NCI-H2081 (cell line): Measurements from ENCODE around the gene ASS1.
A peak's percentile ranks its signal among the peaks of the same experiment; 100 is the strongest.
"Not testable (repeated sequence)": the region's sequence is repeated elsewhere in the genome, so short reads cannot be mapped to it uniquely, and the experiment has no call there.

Experiments used
- DNase-seq, 2 experiments: peaks; one replicate each; lab custom pipeline; 2025; lab: John Stamatoyannopoulos, UW

The ASS1 gene

DNA sequence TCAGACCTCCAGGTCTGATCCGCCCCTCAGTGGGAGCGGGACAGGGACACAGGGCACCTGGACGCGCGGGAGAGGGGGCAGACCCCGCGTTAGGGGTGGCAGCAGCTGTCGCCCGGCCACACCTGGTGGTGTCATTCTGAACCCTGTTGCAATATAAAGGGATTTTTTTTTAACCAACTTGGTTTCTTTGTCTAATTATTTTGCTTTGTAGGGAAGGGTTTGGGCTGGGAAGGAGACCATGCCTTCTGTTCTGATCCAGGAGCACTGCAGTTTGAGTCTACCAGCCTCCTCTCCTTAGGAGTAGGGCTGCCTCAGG, 10.9 kb upstream of the ASS1 start:
- DNase-seq = no peak

DNA sequence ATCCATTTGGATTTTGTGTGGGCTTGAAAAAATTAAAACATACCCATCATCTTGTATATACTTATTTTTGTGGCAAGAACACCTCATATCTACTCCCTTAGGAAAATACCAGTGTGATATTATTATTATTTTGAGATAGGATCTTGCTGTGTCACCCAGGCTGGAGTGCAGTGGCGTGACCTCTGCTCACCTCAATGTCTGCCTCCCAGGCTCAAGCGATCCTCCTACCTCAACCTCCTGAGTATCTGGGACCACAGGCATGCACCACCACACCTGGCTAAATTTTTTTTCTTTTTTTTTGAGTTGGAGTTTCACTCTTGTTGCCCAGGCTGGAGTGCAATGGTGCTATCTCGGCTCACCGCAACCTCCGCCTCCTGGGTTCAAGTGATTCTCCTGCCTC, 10.1 kb upstream of the ASS1 start:
- not testable (repeated sequence) for DNase-seq

DNA sequence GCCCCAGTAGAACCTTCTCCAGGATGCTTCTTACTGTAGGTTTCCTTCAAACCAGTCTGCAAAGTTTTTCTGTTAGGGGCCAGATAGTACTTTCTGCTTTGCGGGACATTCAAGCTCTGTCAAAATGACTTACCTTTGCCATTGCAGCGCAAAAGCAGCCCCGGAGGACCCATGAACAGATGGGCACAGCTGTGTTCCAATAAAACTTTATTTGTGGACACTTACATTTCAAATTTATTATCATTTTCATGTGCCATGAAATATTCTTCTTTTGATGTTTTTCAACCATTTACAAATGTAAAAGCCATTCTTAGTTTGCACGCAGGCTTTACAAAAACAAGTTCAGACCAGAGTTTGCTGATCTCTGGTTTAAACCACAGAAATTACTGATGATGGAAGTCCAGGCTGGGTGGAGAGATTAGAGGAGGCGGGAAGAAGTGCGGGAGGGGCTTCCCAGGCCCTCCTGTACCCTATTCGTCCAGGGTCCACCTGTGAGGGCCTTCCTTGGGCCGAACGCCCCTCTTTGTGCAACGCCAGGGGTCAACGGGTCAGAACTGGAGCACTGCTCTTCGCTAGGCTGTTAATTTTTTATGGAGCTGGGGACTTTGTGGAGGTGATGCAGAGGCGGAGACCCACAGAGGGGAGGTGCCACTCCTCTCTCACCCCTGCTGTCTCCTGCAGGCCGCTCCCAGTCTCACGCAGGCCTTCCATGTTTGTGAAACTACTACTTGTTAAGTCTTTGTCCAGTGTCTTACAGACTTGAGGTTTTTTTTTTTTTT, 7.6 kb upstream of the ASS1 start:
- no peak for DNase-seq

DNA sequence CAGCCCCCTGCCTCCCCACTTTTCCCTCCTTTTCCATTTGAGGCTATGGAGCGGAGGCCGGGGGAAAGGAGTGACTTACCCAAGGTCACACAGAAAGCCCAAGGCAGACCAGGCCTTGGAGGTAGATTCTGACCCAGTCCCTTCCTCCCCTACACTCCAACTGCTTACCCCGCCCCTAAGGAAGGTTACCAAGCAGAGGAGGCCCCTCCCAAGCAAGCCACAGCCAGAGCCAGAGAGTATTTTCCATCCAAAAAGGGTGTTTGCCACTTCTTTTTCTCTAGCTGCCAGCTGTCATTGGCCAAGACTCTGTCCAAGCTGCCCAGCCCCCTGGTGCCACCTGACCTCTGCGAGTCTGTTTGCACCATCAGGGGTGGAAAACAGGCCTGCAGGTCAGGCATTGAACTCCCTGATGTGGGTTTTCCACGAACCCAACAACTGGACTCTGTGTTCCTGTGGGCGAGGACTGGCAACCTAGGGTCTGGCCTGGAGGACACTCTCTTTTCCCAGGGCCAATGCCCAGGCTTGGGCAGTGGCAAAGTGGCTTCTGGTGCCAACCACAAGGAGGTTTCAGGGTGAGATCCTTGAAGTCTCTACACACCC, 6.3 kb upstream of the ASS1 start:
- no peak for DNase-seq

DNA sequence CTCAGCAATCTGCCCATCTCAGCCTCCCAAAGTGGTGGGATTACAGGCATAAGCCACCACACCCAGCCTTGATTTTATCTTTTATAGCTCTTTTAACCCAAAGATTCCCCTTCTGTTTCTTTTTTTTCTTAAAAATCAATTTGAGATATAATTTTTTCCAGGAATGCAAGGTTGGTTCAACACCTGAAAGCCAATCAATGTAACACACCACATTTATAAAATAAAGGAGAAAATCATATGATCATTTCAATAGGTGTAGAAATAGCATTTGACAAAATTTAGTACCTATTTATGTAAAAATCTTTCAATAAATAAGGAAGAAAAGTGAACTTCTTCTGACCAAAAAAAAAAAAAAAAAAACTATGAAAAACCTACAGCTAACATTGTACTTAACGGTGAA, 3.7 kb upstream of the ASS1 start:
- no peak for DNase-seq

DNA sequence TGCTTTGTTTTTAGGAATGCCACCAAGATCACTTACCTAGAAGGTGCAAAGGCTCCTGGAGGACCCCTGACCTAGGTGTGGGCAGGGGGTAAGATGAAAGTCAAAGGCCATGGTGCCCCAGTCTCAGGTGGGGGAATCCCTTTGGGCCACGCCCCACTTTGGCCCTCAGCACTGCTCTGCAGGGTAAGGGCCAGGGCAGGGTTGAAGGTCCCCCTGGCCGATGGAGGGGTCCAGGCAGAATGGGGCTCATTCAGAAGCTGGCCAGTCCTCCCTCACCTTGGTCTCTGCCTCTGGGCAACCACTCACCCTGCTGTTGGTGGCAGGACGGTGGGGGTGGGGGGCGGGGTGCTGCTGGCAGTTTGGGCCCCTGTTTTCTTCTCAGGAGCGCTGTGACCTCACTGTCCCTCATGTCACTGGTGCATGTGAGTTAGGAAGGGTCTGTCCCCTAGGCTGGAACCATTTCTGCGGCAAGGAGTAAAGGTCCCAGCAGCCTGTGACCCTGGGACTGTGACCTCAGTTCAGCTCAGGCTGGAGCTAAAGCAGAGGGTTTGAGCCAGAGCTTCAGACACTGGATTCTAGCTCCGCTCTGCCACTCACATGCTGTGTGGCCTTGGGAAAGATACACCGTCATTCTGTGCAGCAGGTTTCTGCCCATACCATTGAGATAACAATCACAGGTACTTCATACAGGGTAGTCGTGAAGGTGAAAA, 1.9 kb upstream of the ASS1 start:
- DNase-seq = no peak

DNA sequence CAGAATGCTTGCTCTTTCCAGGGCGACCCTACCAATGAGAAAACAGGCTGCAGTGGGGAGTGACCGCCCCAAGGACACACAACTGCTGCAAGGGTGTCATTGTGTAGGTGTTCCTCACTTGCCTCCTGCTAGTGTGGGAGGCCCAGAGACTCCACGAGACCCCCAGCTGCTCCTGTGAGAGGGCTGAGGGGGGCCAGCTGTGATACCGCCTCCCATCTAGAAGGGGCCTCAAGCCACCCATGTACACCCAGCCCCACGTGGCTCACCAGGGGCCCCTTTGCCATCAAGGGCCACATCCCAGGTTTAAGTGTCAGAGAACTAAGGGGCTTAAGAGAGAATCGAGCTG, 1.3 kb upstream of the ASS1 start:
- DNase-seq = no peak

DNA sequence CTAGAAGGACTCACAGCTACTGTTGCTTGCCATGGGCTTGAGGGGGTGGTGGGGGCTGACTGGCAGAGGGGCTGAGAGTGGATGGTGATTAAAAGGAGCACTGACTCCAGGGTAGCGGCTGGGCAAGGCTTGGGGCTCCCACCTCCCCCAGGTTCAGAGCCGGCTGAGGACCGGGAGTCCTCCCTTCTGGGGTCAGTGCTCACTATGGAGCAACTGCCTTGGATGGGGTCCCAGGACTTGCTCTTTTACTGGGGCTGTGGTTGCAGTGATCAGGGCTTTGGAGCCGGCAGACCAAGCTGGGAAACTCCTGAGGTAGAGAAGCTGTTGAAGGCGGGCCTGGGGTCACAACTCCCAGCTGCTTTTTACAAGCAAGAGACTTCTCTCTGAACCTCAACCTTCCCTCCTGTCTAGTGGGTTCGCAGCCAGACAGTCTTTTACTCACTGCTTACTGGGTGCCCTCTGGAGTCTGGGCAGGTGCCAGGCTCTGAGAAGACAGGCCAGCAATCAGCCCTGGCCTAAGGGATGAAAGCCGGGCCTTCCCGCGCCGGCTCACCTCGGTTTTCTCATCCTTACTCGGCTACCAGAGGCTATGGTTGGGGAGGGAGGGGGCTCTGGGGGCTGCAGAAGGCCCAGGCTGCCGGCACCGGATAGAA, 795 bp upstream of the ASS1 start:
- no peak for DNase-seq

DNA sequence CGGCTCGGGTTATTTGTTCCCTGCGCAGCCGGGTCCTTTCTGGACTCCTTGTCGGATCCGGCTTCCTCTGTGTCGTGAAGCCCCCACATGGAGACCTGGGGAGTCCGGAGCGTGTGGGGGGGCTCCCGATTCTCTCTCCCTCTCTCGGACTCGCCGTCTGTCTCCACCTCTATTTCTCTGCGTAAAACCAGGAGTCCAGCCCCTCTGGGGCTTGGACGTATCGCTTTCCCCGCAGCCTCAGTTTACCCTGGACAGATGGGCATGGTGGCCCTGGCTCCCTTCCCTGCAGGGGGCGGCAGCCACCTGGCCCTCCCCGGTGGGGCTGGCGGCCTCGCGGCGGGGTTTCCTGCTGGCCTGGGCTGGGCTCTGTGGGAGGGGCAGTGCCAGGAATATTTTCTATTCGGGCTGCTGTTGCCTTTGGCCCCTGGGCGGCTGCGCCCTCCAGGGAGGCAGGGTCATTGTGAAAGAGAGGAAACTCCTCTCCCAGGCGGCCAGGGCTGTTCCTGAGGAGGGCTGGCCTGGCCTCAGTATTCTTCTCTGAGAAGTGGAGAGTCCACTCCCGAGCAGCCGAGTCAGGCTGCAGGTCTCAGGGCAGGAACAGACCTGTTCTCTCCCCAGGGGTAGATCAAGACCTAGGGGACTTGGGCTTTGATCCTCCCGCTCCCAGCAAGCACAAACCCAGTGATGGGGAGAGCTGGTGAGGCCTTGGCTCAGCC, 665 bp downstream of the ASS1 start:
- no peak for DNase-seq

DNA sequence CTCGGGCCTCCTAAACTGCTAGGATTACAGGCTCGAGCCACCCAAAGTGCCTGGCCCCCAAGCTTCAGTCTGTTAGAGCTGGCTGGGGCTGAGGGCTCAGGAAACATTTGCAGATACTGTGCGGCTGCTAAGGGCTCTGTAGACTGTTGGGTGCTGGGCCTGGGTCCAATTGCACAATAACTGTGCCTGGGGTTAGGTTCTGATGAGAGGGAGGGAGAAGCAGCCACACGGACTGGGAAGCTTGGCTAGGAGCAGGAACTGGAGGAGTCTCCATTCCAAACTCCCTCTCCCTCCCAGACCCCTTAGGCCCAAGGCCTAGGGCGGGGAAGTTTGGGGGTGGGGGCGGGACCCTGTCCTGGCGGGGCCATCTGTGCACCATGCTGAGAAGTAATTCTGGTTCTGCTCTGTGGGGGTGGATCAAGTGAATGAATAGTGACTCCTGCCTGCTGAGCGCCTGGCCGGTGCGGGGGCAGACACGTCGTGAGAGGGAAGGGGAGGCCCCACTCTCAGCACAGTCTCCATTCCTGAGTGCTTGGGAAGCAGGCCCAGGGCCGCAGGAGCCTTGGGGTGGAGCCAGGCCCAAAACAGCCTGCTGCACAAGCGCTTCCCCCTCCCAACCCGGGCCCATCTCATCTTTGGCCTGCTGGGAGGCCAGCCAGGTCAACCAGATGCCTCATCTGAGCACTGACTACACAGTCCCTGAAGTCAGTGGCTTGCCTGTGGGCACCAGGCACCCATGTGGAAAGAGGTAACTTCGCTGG, 1.5 kb downstream of the ASS1 start:
- no peak for DNase-seq

DNA sequence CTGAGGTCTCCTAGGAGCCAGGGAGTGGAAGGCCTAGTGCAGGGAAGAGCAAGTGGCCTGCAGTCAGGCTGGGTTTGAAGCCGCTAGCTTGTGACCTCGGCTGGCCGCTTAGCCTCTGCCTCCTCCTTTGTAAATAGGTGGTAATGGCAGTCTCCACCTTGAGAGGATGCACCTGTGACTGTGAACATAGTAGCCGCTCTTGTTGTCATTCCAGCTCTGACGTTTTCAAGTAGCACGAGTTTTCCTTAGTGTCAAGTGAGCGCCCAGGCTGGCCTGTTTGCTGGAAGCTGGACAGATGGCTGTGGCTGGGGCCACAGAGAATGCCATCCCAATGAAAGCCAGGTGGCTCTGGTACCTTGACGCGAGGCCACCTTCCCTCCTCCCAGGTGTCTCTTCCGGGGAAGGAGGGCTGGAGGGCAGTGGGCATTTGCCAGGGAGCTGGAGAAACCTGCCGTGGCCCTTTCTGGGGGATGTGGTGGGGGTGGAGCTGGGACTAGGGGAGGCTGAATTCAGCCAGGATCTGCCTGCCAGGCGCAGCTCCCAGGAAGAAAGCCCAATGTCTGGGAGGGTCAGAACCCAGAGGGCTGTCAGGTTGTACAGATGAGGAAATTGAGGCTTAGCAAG, 2.5 kb downstream of the ASS1 start:
- DNase-seq = no peak

DNA sequence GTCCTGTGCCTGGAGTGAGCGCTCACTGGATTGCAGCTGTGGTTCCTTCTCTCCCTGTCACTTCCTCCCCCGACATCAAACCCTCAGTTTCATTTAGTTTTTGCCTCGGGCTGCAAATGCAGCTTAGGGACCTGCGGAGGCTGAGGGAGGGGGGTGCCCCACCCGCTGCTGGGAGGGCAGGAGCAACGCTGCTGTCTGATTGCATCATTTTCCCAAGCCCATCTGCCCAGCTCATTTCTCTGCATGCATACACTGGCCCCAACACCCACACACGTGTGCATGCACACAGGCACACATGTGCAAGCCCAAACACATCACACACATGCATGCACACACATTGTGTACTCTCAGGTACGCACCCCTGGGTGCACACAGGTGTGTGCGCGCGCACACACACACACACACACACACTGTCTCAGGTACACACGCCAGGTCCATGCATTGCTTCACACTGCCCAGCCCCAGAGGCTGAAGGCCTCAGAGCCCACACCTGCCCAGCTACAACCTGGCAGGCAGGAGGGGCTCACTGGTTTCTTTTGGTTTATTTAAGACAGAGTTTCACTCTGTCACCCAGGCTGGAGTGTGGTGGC, 3.4 kb downstream of the ASS1 start:
- DNase-seq = no peak

DNA sequence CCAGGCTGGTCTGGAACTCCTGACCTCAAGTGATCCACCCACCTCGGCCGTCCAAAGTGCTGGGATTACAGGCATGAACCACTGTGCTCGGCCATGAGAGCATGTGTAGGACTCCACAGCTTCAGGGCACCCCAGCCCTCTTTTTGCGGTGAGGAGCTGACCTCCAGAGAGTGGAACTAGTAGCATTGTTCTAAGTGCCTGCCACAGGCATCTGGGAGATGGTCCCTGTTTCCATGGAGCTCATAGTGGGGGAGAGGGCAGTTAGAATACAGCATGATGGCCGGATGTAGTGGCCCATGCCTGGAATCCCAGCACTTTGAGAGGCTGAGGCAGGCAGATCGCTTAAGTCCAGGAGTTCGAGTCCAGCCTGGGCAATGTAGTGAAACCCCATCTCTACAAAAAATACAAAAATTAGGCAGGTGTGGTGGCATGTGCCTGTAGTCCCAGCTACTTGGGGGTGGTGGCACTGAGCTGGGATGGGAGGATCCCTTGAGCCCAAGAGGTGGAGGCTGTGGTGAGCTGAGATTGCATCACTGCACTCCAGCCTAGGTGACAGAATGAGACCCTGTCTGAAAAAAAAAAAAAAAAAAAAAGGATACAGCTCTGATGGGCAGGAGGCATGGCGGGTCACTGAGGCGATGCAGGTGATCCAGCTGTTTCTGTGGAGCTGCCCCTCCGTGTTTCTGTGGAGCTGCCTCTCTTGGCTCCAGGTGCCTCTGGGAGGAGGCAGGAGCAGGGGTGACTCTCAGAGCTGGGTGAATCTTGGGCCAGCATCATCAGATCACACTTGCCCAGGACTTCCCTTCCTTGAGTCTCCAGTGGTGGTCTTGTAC, 4.2 kb downstream of the ASS1 start:
- DNase-seq = no peak

DNA sequence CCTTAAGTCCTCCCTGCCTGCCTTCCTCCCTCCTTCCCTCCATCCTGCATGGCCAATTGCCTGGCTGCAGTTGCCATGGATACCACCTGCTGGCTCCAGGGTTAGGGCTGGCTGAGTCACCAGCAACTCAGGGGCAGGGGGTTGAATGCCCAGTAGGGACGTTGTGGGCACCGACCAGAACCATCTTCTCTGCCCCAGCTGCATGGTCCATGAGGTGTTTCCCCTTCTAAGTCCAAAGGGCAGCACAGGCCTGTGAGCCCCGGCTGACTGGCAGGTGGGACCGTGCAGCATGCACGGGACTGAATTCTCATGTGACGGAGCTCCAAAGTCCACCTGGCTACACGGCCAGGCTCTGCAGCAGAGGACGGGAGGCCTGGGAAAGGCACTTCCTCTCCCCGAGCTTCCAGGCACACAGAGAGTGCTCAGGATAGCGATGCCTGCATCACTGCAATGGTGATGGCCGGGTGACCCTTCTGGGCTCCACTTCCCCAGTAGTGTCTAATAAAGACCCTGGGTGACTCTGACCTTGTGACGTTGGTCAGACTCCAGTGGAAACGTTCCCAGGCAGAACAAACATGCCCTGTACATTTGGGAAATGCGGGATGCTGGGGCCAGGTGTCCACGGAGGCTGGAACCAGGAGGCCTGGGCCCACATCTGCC, 5.7 kb downstream of the ASS1 start:
- DNase-seq = no peak

DNA sequence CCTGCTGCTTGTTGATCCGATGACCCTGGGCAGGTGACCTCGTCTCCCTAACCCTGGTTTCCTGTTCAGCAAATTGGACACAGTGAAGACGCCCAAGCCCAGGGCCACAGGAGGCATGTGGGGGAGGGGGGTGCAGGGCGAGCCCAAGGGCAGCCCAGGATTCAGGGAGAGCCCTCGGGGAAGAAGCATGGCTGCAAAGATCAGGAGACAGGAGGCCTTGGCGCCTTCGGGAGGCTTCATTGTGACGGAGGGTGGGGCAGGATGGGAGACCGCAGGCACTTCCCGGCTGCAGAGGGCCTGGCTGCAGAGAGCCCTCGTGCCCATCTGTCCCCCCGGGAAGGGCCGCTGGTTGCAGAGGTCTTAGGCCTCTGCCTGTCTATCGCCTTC, 6.2 kb downstream of the ASS1 start:
- no peak for DNase-seq

DNA sequence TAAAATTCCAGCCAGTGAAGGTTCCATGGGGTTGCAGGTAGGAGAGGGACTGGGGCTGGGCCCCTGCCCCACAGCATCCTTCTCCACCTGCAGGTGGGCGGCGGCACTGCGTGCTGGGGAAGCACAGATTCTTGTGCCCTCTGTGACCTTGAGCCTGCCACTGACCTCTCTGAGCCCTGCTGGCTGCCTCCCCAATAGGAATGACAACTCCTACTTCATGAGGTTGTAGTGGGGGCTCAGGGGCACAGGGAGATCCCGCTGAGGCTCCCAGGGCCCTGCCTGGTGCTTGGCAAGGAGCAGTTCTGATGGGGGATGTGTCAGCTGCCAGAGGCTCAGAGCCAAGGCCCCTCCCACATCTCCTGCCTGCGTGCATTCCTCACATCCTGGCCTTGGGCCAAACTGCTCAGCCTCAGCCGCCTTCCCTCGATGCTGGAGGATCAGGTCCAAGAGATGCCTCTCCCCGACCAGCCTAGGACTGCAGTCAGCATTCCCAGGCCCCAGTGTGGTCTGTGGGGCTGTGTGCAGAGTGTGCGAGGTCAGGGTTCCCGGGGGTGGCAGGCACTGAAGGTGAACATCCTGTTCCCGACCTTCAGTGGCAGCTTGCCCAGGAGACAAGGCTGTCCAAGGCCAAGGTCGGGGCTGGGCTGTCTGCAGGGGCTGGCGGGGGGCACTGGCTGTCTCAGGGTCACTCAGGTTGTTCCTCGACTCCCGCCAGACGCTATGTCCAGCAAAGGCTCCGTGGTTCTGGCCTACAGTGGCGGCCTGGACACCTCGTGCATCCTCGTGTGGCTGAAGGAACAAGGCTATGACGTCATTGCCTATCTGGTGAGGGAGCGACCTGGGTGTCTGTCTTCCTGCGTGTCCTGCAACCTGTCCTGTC, 7.0 kb downstream of the ASS1 start:
- peak; percentile 72 to 78 for DNase-seq

DNA sequence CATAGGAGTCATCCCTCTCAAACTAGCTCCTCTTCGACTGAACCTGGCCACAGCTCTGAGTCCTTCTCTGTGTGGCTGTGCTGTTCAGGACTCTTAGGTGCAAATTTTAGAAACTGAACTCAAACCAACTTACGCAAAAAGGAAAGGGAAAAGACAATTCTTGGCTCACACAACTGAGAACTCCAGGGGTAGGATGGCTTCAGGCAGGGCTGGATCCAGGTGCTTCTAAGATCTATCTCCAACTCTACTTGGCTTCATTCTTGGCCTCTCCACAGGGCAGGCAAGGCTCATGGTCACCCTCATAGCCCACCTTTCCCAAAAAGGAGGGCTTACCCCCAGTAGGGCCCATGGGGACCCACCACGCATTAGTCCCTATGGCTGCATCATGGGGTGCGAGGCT, 8.1 kb downstream of the ASS1 start:
- no peak for DNase-seq

DNA sequence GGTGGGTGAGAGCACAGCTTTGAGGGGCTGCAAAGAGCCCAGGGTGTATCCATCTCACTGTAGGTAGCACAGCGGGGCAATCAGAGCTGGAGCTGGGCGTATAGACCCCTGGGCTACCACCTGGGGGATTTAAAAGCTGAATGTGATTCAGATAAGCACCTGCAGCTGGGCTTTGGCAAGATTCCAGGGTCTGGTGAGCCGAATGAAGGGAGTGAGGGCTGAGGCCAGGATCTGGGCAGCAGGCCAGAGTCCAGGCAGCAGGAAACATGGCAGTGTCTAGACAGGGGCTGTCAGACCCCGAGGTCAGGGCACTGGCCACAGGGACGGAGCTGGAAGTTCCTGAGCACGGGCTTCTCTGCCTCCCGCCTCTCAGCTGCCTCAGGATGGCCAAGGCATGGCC, 8.7 kb downstream of the ASS1 start:
- peak; percentile 62 to 88 for DNase-seq
